Dermis microvascular lymphatic vessel endothelial cell (primary cell): ENCODE measurements around the gene MEIS1. TPM values are rescaled to one million over a fixed set of nuclear protein-coding genes. Genes with fewer than 3 reads are reported as not detected.

Source experiments
- DNase-seq, 2 donors: peaks; one replicate each; pipeline versions ENCODE4 v3.0.0 to v3.0.0-alpha.2; 2010; ENCODE audit warnings: low read depth in 2 of 2
- total RNA-seq: library from RNA; depleted of rRNA; stranded (reverse); fragments of >200 nt; gene quantifications from 2 replicates; pipeline ENCODE4 v1.2.1, GENCODE V29; 2014

MEIS1 gene
- total RNA-seq, 1 donor from 2014 or later, result 3.6 TPM

GRCh38 chr2:66443979-66444861 is 9.3 kb downstream of the MEIS1 start:
- DNase-seq, result no peak

DNA sequence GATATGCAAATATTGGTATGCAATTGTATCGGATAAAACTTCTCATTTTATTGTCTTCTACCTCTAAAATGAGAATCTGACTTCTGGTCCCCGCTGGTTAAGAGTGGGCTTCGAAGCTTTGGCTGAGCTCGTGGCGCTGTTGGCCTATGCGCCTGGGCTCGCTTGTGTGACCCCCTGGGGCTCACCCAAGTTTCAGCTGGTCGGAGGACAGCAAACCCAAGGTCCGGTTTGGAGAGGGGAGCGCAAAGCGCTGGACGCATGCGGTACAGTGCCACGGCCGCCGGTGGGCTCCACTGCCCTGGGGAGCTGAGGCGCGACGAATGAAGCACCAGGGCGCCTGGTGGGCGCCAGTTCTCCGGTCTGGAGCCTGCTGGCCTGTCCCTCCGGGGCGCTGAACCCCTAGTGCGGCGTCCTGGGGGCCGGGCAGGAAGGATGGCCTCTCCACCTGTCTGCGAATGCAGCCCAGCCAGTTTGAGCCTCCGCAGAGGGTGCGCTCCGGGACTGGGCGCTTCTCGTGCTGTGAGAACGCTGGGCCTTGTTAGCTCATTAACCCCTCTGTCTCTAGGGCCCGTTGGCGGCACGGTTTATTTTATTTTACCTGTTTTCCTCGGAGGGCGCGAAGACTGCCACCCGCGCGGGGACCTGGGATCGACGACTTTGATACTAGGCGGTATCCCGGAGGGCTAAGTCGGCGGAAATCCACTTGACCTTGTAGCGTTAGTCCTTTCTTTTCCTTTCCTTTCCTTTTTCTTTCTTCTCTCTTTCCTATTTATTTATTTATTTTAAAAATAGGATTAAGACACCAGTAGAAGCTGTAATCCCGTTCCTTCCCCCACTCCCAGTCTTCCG is 10.4 kb downstream of the MEIS1 start:
- peak in 1 of 2 donors; percentile 11 for DNase-seq

DNA sequence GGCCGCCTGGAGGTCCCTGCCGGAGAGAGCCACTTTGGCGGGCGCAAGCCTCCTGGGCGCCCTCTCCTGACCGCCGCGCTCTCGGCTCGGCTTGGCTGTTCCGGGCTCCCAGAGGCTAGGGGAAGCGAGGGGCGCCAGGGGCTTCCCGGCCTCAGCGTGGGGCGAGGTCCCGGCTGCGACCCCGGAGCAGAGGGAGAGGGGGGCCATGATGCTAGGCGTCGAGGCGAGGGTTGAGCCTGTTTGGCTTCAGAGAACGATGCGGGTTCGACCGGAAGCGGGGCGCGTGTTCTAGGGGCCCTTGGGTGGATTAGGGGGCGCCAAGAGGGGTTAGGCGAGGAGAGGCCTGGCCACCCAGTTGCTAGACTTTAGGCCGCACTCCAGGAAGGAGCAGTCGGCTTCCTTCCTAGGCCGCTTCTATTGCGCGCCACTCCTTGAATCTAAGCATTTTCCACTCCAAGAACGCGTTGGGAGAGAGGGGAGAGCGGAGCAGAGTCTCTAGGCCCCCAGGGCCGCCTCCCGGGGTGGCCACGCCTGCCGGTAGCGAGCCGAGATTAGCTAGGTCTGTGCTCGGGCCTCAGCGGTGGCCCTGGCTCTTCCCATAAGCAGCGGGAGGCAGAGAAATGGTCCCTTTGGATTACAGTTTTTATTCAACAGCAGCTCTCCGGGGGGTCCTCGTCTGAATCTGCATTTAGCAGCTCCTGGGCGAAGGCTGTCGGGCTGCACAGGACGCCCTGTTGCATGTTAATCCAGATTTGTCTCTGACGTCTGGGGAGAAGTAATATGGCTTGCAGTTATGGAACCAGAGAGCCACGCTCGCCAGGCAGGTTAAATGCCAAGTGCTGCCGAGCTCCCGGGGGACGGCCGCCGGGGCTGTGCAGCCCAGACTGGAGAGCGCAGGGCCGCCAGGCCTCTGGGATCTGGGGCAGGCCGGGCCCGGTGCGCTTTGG is 11.3 kb downstream of the MEIS1 start:
- DNase-seq, result peak in 1 of 2 donors; percentile 10

- no peak for DNase-seq
Measured at GRCh38 chr2:66446941-66447340, 12.0 kb downstream of the MEIS1 start.

DNA sequence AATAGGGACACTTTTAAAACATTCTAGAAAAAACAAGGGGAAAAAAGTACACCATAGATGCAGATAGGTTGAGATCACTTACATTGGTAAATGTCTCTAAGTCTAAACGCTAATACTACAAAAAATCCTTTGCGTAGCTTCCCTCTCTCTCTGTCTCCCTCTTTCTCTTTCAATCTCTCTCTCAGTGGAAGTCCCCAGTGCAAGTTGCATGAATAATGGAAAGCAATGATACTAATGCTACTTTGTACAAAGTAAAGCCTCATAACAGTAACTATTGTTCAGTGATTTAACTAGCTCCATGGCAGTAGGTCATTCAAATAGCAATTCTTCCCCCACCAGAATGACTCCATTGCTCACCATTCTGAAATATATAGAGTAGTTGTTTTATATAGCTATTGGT is 12.8 kb downstream of the MEIS1 start:
- no peak for DNase-seq

DNA sequence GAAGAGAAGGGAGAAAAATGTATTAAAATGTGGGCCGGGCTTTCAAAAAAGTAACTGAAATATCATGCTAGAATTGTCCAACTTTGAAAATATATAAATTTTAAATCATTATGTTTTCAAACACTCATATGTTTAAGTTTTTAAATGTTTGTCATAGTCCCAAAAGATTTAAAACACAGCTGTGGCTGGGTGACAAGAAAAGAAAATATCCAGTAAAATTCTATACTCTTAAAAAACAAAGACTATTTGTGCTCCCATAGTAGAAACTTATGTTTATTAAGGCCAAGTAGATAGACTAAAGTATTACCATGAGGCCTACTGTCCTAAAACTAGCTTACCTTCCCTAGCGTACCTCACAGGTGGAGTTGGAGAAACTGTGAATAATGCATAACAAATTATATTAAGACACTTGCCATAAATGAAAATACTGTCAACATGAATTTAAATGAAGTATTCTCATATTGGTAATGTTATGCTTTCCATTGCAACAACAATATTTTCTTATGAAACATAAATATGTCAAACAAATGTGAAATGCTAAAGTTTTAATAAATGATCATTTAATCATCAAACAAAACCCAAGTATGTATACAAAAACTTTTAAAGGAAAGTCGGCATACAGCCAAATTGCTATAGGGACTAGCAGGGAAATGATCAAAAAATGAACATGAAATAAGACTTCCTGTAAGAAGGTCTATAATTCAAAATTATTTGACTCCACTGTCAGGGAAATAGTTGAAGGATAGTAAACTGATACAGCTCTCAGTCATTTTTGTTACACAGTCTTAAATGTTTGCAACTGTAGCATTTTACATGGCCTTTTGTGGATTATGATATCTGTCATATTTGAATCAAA is 13.4 kb downstream of the MEIS1 start:
- DNase-seq, result no peak

GRCh38 chr2:66452214-66452613 is 17.3 kb downstream of the MEIS1 start:
- no peak for DNase-seq

DNA sequence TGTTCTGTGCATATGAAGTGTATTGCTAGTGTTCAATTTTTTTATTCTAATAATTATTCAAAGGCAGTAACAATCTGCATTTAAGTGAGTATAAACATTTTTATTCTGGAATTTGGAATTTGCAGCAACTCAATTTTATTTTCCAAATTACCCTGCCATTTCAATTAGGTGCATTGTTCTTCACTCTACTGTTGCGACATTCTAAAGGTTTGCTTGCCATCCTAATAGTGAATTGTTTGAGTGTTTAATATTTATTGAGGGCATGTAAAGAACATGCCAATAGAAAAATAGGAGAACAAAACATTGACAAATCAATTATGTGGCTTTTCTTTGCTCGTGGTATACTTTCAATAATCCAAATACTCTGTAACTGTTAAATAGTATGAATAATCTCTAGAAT is 18.0 kb downstream of the MEIS1 start:
- no peak for DNase-seq

DNA sequence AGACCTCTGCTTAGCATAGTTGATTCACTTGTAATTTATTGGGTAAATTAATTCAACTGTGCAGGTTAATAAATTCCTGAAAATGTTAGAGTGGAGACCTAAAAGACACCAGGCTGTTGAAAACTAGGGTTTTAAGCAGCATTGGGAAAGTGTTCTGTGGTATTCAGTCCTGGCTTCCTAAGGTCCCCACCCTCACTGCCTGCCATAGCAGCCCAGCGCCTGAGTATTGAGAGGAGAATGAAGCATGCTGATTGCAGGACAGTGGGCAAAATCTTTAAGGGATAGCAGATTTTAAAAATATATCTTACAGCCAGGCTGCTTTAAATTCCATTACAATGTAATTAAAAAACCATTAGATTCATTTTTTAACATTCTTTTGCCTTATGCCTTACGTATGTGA is 20.6 kb downstream of the MEIS1 start:
- no peak for DNase-seq

DNA sequence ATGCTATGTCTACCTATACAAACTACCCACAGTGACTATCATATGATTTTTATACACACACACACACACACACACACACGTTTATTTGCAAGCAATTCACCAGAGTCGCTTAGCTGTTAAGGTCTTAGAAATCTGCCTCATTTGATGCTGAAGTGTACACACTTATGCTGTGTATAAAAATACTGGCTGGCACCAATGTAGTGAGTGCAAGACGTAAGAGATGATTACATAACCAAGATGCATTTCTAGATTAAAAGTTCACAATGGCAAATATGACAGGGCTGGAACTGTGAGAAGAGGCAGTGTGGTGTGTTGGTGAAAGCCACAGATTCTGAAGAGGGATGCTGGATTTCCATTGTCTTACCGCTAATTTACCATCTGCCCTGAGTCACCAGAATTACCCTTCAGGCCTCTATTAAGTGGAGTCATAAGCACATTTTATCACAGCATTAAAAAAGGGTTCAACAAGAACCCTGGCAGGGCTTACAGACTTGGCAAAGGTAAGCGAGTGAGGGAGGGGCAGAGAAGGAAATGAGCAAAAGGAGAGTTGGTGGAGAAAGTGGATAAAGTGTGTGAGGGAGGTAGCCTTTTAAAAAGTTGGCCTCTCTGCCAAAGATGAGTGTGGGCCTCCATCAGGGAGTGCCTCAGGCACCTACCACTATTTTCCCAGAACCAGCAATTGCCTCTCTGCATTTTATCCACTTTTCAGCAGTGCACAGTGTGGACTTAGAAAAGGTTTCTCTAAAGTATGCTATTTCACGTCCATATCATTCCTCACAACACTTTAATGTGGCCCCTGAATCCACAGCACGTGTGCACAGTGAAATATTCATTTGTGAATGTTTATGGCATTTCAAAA is 21.5 kb downstream of the MEIS1 start:
- DNase-seq, result no peak

GRCh38 chr2:66457545-66457944 is 22.6 kb downstream of the MEIS1 start:
- DNase-seq, result no peak

DNA sequence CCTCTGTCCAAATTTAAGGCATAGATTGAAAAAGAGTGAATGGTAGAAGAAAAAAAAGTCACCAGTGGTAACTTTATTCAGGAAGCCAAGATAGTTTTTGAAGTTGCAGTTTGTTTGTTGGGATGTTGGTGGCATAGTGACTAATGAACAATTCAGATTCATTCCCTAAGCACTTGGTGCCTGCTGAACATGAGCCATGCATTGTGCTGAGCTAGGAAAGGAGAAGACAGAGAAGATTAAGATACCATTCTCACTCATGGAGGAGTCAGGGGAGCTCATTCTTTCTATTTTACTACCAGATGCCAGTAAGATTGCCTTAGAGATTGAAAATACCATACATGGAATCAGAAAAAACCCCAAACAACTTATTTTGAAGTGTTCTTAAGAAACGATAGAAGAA is 25.1 kb downstream of the MEIS1 start:
- DNase-seq, result no peak

- DNase-seq, result no peak
Measured at GRCh38 chr2:66461001-66461663, 26.2 kb downstream of the MEIS1 start.

DNA sequence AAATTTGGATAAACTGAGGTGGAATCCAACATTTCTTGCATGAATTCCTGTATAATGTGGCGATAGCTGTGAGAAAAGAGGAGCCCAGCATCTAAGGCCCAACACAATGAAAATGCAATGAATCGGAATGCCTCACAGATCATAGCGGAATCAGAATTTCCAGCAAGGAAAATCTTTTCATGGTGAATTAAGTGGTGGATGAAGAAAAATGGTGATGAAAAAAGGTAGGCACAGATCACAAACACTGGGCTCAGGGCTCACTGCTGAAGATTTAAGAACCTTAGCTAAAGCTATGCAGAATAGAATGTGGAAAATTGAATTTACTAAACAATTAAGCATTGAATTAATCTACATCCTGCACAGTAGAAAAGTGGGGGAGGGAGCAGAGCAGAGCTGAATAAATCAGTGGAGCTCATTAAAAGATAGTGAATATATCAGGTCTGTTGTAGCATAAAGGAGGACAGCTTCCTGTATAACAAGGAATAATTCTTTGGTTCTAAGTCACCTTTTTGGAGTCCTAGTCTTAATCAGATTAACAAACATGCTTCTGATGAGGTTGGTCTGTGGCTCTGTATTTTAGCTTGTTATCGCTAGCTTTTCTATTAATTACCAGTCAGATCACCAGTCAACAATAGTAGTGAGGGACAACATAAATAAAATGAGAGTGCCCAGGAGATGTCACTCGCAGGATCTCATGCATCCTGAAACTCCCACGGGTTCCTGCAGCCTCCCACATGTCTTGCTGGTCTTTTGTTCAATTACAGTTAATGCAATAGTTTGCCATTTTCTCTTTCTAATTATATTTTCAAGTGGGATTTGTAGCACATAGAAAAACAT is 27.0 kb downstream of the MEIS1 start:
- no peak for DNase-seq

DNA sequence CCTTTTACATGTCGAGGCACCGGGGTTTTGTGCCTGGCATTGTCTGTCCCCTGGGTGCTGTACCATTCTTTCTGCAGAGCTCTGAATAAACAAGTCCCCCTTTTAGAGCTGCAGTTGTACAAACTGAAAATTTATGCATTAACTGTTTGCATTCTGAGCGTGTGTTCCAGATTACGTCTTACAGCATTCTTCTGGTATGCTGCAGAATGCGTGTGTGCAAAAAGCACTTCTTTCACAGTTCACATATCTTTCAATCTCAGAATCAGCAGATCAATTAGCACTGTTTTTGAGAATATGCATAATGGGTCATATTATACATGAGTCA is 27.5 kb downstream of the MEIS1 start:
- no peak for DNase-seq

- DNase-seq, result no peak
Measured at GRCh38 chr2:66463206-66463755, 28.4 kb downstream of the MEIS1 start.

DNA sequence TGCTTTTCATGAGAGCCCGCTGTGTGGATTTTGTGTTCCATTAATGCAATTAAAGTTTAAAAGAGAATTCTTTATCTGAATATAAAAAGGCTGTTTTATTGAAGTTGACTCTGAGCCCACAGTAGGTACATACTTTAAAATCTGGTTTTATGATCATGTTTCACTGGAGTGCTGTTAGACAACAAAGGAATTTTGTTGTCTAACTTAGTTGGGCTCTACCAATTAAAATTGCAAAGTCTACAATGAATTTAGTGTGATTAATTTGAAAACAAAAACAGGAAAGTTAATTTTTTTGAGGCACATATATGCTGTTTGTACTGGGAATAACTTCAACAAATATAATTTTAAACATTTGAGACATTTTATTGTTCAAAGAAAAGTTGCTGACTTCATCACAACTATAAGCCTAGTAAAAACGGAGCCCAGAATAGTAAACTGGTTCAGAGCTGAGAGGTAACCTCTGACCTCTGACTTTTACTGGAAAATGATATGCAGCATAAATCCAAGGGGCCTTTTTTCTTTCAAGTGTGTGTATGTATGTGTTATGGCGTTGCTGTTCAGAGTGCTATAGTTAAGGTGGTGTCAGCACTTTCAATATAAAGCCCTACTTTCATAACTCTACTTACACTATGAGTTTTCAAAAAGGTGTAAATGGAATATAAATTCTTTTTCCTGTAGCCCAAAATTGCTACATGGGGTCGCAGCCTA is 30.2 kb downstream of the MEIS1 start:
- no peak for DNase-seq
